Measurements from ENCODE around the gene ABCG1.

GRCh38 chr21:42266971-42267556 is 48.1 kb downstream of the ABCG1 start:
- no peak for TF ChIP-seq POLR2A (IDR thresholded peaks at IDR 0.05)
- TF ChIP-seq EP300 (IDR thresholded peaks at IDR 0.05) = no peak
- TF ChIP-seq CTCF (IDR thresholded peaks at IDR 0.05) = no peak

Measured in suprapubic skin (tissue), 3 donors.